Adrenal gland (tissue), 12 donors: ENCODE data around the gene PHF2. TPM values are rescaled to one million over a fixed set of nuclear protein-coding genes. Genes with fewer than 3 reads are reported as not detected.

Experiments used
- DNase-seq, 7 donors: peaks; one replicate each; pipeline ENCODE4 v3.0.0-alpha.2; 2019 to 2020
- H3K27ac ChIP-seq, 5 donors: fragments of 200-600 bp; sonication (generic) in 4 of 5; 1 replicate in 3 of 5; 2 replicates in 2 of 5; pipeline versions ENCODE4 v1.5.1 to v1.8.0; 2016 to 2020; ENCODE audit warnings: mild to moderate bottlenecking in 1 of 5
- H3K27me3 ChIP-seq: fragments of 200-600 bp; 2 replicates; pipeline ENCODE4 v1.8.0; 2021
- H3K36me3 ChIP-seq, 2 donors: fragments of 200-600 bp; replicated peaks in 1 of 2; 1 replicate in 1 of 2; 2 replicates in 1 of 2; pipeline versions ENCODE4 v1.5.1 to v1.8.0; 2018 to 2022
- H3K4me1 ChIP-seq, 2 donors: fragments of 200-600 bp; replicated peaks in 1 of 2; 1 replicate in 1 of 2; 2 replicates in 1 of 2; pipeline versions ENCODE4 v1.5.1 to v1.8.0; 2018 to 2021
- H3K4me3 ChIP-seq, 4 donors: fragments of 200-600 bp; sonication (generic) in 3 of 4; one replicate each; pipeline ENCODE4 v1.5.1; 2016 to 2018
- H3K9me3 ChIP-seq, 3 donors: fragments of 200-600 bp; sonication (generic) in 1 of 3; replicated peaks in 1 of 3; 1 replicate in 2 of 3; 2 replicates in 1 of 3; pipeline versions ENCODE4 v1.5.1 to v1.8.0; 2016 to 2021
- POLR2A ChIP-seq, 2 donors: fragments of 450-650 bp; IDR thresholded peaks; one replicate each; pipeline ENCODE4 v1.6.1; 2017; ENCODE audit warnings: antibody characterized with exemption in 2 of 2, mild to moderate bottlenecking in 2 of 2, moderate library complexity in 1 of 2
- WGBS, 4 donors: extraction: QIAGEN DNeasy Blood & Tissue Kit in 2 of 4; methylation state at CpG; one replicate each; pipeline versions ENCODE4 v1.1.5 to v1.1.7; 2013 to 2017; 5-methylcytosine and 5-hydroxymethylcytosine counted together
- intact Hi-C, 2 donors: fragments of 100-400 bp; cut with DNase I; formaldehyde crosslinking; loops; one replicate each; pipeline versions ENCODE4 v1.14.1 to v1.15.0; 2022 to 2023
- polyA plus RNA-seq, 3 donors: library from polyadenylated mRNA; stranded (reverse); fragments of 200-250 nt in 2 of 3; fragments of 350-450 nt in 1 of 3; fragmentation: Illumina TruSeq in 1 of 3; extraction: RNeasy Lipid Tissue Mini Kit (QIAGEN cat#74804) in 1 of 3; gene quantifications; one replicate each; pipeline ENCODE4 v1.2.3, GENCODE V29; 2013 to 2014
- total RNA-seq, 9 donors: library from RNA; depleted of rRNA in 4 of 9; stranded (reverse); fragments of >200 nt in 4 of 9; fragments of 120-200 nt in 1 of 9; fragmentation: NEBNext Ultra II Directional in 1 of 9; extraction: Animal tissue kit (Norgen Biotek cat#: 25700) in 1 of 9; gene quantifications; one replicate each; pipeline versions ENCODE4 v1.1.0 to v1.2.4, GENCODE V29; 2013 to 2023
- TF ChIP-seq, protein P1 (sequence below), 6 experiments: fragments of 450-650 bp in 4 of 6; fragments of 200-600 bp in 2 of 6; sonication (generic) in 1 of 6; IDR thresholded peaks; 1 replicate in 5 of 6; 2 replicates in 1 of 6; pipeline versions ENCODE4 v1.5.1 to v1.8.0; 2016 to 2021; ENCODE audit warnings: antibody characterized with exemption in 6 of 6, mild to moderate bottlenecking in 2 of 6, moderate library complexity in 1 of 6
- donor health status: healthy with polysubstance abuse.
- donor health status: Bipolar disorder and iron deficiency.
- donor health status: DM: yes; HTN: yes; CAD: no.
- donor health status: DM: no; HTN: no; CAD: no.
- donor health status: DM: no; HTN: no; CAD: no.
- donor health status: DM: yes; HTN: yes; CAD: no.

PHF2 gene
- total and polyA plus RNA-seq, 12 donors, result 11.0 to 37.6 (median 22.0) TPM

GRCh38 chr9:93623753-93624152 lies 47.4 kb downstream of the PHF2 start:
- TF ChIP-seq, protein P1, sequence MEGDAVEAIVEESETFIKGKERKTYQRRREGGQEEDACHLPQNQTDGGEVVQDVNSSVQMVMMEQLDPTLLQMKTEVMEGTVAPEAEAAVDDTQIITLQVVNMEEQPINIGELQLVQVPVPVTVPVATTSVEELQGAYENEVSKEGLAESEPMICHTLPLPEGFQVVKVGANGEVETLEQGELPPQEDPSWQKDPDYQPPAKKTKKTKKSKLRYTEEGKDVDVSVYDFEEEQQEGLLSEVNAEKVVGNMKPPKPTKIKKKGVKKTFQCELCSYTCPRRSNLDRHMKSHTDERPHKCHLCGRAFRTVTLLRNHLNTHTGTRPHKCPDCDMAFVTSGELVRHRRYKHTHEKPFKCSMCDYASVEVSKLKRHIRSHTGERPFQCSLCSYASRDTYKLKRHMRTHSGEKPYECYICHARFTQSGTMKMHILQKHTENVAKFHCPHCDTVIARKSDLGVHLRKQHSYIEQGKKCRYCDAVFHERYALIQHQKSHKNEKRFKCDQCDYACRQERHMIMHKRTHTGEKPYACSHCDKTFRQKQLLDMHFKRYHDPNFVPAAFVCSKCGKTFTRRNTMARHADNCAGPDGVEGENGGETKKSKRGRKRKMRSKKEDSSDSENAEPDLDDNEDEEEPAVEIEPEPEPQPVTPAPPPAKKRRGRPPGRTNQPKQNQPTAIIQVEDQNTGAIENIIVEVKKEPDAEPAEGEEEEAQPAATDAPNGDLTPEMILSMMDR (IDR thresholded peaks at IDR 0.05), result no peak
- no peak for TF ChIP-seq POLR2A (IDR thresholded peaks at IDR 0.05)
- no peak overlapping the region for H3K4me3 ChIP-seq
- no peak for DNase-seq
- H3K9me3 ChIP-seq, result peaks cover 0 to 7% (median 0%) of the 10 kb centered on the region in 3 donors
- WGBS, 4 donors, result 82 to 88% (median 85%) methylated on average over 3 of the region's 3 CpGs
- no peaks in the 10 kb centered on the region for H3K27me3 ChIP-seq
- H3K4me1 ChIP-seq, result peaks cover 0 to 7% of the 10 kb centered on the region in 2 donors
- no peaks in the 10 kb centered on the region for H3K36me3 ChIP-seq
- intact Hi-C loops, result no loop called here
- no peak overlapping the region for H3K27ac ChIP-seq

DNA sequence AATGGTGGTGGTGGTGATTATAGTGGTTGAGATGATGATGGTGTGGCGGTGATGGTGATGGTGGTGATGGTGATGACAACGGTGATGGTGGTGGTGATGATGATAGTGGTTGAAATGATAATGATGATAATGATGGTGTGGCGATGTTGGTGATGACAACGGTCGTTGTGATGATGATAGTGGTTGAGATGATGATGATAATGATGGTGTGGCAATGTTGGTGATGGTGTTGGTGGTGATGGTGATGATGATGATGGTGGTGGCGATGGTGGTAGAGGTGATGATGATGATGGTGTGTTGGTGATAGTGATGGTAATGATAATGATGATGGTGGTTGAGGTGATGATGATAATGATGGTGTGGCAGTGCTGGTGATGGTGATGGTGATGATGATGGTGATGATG lies 48.0 kb downstream of the PHF2 start:
- no peak for TF ChIP-seq POLR2A (IDR thresholded peaks at IDR 0.05)
- TF ChIP-seq, protein P1 (IDR thresholded peaks at IDR 0.05), result no peak
- whole genome bisulfite sequencing, 4 donors, result 90 to 97% (median 94%) methylated on average over 6 of the region's 6 CpGs

GRCh38 chr9:93624977-93625376 lies 48.6 kb downstream of the PHF2 start:
- no peaks in the 10 kb centered on the region for H3K36me3 ChIP-seq
- TF ChIP-seq, protein P1 (IDR thresholded peaks at IDR 0.05), result no peak
- TF ChIP-seq POLR2A (IDR thresholded peaks at IDR 0.05), result no peak
- H3K4me3 ChIP-seq, result no peak overlapping the region
- peaks cover 0 to 7% of the 10 kb centered on the region in 2 donors for H3K4me1 ChIP-seq
- H3K27me3 ChIP-seq, result no peaks in the 10 kb centered on the region
- H3K9me3 ChIP-seq, result peaks cover 0 to 7% (median 0%) of the 10 kb centered on the region in 3 donors
- intact Hi-C loops, result no loop called here
- no peak for DNase-seq
- H3K27ac ChIP-seq, result no peak overlapping the region

More for the DNA sequence above, 48.0 kb downstream of the PHF2 start:
- peaks cover 0 to 7% (median 0%) of the 10 kb centered on the region in 3 donors for H3K9me3 ChIP-seq
- no peak for DNase-seq
- intact Hi-C loops, result no loop called here
- peaks cover 0 to 7% of the 10 kb centered on the region in 2 donors for H3K4me1 ChIP-seq
- no peak overlapping the region for H3K4me3 ChIP-seq
- H3K27ac ChIP-seq, result no peak overlapping the region
- H3K36me3 ChIP-seq, result no peaks in the 10 kb centered on the region
- H3K27me3 ChIP-seq, result no peaks in the 10 kb centered on the region

GRCh38 chr9:93629920-93630319 lies 53.5 kb downstream of the PHF2 start:
- no peak overlapping the region for H3K27ac ChIP-seq
- no peaks in the 10 kb centered on the region for H3K27me3 ChIP-seq
- DNase-seq, result peak in 1 of 7 donors; percentile 43
- H3K4me3 ChIP-seq, result no peak overlapping the region
- WGBS, 4 donors, result 82 to 95% (median 88%) methylated on average over 9 to 11 of the region's 11 CpGs
- H3K4me1 ChIP-seq, result no peaks in the 10 kb centered on the region
- peaks cover 0 to 17% of the 10 kb centered on the region in 2 donors for H3K36me3 ChIP-seq
- intact Hi-C loops, result no loop called here
- peaks cover 0 to 7% (median 0%) of the 10 kb centered on the region in 3 donors for H3K9me3 ChIP-seq
- TF ChIP-seq POLR2A (IDR thresholded peaks at IDR 0.05), result no peak
- TF ChIP-seq, protein P1 (IDR thresholded peaks at IDR 0.05), result no peak
